HG03095 (cell line): ENCODE measurements around the gene DENND2C.

Experiments used
- ATAC-seq: cut with Tn5 transposase; IDR thresholded peaks from one replicate; pipeline ENCODE4 v1.9.1; 2021; ENCODE audit warnings: moderate library complexity; ENCODE audit not compliant: unreplicated experiment

DENND2C gene

GRCh38 chr1:114669562-114670082 is at the start of gene DENND2C:
TSS of gene DENND2C (minus strand) at chr1:114670049. CDS start at chr1:114625984, 44,065 bp downstream.
- peak; percentile 44 for ATAC-seq

- no peak for ATAC-seq
These were observed 49.6 kb upstream of the DENND2C start for GRCh38 chr1:114719424-114719787.

GRCh38 chr1:114718661-114719423 is 49.0 kb upstream of the DENND2C start:
- no peak for ATAC-seq

GRCh38 chr1:114716304-114717170 is 46.7 kb upstream of the DENND2C start, which contains the start of gene NRAS:
TSS of gene NRAS (minus strand) at chr1:114716771. CDS start at chr1:114716160, 611 bp downstream.
- ATAC-seq = peak; percentile 96

GRCh38 chr1:114715952-114716303 is 46.1 kb upstream of the DENND2C start:
- ATAC-seq = no peak

GRCh38 chr1:114712977-114713376 is 43.1 kb upstream of the DENND2C start:
- no peak for ATAC-seq

- ATAC-seq = no peak
These were observed 40.5 kb upstream of the DENND2C start for GRCh38 chr1:114710360-114710759.

GRCh38 chr1:114707604-114708003 is 37.8 kb upstream of the DENND2C start:
- no peak for ATAC-seq

GRCh38 chr1:114703242-114703641 is 33.4 kb upstream of the DENND2C start:
- ATAC-seq = no peak

GRCh38 chr1:114702737-114703136 is 32.9 kb upstream of the DENND2C start:
- ATAC-seq = no peak

- no peak for ATAC-seq
These were observed 32.1 kb upstream of the DENND2C start for GRCh38 chr1:114701931-114702330.

GRCh38 chr1:114700036-114700600 is 30.3 kb upstream of the DENND2C start:
- ATAC-seq = no peak

- no peak for ATAC-seq
These were observed 27.0 kb upstream of the DENND2C start for GRCh38 chr1:114696810-114697209.

- no peak for ATAC-seq
These were observed 25.7 kb upstream of the DENND2C start, which contains the start of gene AMPD1 for GRCh38 chr1:114695430-114696058. TSS of gene AMPD1 (minus strand) at chr1:114695546. CDS start at chr1:114695471, 75 bp downstream.

GRCh38 chr1:114694540-114695310 is 24.9 kb upstream of the DENND2C start:
- no peak for ATAC-seq

- no peak for ATAC-seq
These were observed 23.1 kb upstream of the DENND2C start for GRCh38 chr1:114692947-114693346.

- ATAC-seq = no peak
These were observed 21.2 kb upstream of the DENND2C start for GRCh38 chr1:114691061-114691460.

- no peak for ATAC-seq
These were observed 20.3 kb upstream of the DENND2C start for GRCh38 chr1:114690148-114690547.

GRCh38 chr1:114688526-114688925 is 18.7 kb upstream of the DENND2C start:
- ATAC-seq = no peak

- ATAC-seq = no peak
These were observed 16.0 kb upstream of the DENND2C start for GRCh38 chr1:114685851-114686250.
